Raji (cell line): ENCODE results near the gene FAM187B.

Experiments
- POLR2A ChIP-seq: IDR thresholded peaks from 2 replicates; pipeline ENCODE4 v1.6.1; 2011; ENCODE audit warnings: low read depth, low read length, control low read depth; ENCODE audit not compliant: insufficient read depth

FAM187B gene

DNA sequence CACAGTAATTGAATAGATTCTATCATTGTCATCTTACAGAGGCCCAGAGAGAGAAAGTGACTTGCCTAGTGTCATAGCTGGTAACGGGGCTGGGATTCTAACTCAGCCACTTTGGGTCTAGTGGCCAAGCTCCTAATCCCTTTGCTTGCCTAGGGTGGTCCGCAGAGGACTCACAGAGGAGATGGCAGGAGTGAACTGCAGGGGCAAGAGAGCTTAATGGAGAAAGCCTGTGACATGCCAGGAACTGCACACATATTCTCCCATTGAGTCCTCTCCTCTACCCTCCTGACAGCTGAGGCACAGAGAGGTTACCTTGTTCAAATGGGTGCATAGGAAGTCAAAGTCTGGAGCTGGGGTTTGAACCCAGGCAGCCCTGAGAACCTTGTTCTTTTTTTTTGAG lies 22.9 kb upstream of the FAM187B start:
- TF ChIP-seq POLR2A = no peak

DNA sequence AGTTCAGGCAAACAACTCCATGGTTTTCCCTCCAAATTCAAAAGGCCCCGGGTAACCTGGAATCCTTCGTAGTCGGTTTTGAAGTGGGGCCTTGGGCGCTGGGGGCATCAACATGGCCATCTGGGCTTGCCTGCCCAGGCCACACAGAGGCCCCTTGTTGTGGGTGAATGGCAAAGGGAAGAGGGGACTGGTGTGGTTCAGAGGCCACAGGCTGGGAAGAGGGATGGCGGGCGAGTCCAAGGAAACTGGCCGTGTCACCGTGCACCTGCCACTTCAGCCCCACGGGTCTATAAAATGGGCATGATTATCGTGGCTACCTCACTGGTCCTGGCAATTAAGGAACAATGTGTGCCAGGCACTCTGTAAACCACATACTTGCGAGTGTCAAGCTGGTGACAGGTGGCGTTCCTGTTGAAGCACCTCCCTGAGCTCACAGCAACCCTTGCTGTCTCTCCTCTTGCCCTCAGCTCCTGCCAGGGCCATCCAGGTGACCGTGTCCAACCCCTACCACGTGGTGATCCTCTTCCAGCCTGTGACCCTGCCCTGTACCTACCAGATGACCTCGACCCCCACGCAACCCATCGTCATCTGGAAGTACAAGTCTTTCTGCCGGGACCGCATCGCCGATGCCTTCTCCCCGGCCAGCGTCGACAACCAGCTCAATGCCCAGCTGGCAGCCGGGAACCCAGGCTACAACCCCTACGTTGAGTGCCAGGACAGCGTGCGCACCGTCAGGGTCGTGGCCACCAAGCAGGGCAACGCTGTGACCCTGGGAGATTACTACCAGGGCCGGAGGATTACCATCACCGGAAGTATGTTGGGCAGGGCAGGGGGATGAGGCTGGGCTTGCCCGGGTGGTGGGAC lies 21.5 kb upstream of the FAM187B start:
- TF ChIP-seq POLR2A = no peak

- TF ChIP-seq POLR2A = no peak
Observed at GRCh38 chr19:35249146-35249847, 20.8 kb upstream of the FAM187B start.

DNA sequence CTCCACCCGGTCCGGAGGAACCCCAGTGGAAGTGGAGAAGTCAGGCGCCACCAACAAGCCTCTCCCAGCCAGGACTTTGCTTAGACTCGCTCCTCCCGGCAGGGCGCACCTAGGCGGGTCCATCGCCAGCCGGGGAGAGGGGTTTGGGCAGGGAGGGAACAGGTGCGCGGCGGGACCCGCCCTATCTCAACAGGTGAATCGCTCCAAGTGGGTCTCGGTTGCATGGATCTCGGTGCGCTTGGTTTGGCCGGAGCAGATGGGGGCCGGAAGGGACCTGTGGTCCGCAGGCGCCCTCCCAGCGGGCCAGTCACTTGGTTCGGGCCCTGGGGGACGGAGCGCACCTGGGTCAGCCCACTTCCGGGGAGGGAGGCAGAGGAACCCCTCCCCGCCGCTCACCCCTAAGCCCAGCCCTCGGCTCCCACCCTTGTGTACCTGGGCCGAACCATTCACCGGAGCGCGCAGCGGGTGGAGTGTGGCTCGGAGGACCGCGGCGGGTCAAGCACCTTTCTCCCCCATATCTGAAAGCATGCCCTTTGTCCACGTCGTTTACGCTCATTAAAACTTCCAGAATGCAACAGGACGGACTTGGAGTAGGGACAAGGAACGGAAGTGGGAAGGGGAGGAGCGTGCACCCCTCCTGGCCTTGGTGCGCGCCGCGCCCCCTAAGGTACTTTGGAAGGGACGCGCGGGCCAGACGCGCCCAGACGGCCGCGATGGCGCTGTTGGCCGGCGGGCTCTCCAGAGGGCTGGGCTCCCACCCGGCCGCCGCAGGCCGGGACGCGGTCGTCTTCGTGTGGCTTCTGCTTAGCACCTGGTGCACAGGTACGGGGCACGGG lies 20.0 kb upstream of the FAM187B start, which contains the start of gene LSR:
LSR (plus strand) TSS at position 693 of the 836 bp plus-strand sequence; CDS start at position 714, 21 bp downstream.
- TF ChIP-seq POLR2A = peak; percentile 92

DNA sequence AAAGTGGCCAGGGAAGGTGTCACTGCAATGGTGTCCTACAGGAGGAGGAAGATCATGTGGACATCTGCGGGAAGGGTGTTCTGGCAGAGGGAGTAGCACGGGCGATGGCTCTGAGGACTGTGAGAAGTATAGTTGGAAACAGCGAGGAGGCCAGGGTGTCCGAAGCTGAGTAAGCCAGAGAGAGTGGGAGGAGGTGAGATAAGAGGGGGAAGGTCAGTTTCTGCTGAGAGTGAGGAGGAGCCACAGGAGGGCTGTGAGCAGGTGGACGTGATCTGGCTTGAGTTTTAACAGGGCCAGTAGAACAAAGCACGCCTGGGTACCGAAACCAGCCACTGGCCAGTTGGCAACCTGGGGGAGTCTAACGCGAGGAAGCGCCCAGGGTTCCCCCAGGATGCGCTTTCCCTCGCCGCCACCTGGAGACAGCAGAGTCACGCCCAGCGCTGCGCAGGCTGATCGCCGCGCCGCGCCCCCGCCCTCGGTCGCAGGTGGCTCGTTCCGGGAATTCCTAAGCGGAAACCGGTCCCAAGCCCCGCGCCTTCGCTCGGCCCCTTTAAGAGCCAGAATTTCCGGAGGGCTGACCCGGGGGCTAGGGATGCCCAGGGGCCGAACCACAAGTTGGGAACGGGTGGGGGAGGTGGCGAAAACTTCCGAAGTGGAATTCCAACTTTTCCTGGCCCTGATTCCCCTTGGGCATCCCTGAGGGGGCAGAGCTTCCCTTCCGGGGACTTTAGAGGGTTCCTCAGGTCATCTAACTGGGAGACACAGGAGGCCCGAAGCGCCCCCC lies 19.2 kb upstream of the FAM187B start:
- no peak; the same call in 1 of the 2 replicates for TF ChIP-seq POLR2A

- no peak for TF ChIP-seq POLR2A
Observed at GRCh38 chr19:35246466-35247092, 18.0 kb upstream of the FAM187B start.

DNA sequence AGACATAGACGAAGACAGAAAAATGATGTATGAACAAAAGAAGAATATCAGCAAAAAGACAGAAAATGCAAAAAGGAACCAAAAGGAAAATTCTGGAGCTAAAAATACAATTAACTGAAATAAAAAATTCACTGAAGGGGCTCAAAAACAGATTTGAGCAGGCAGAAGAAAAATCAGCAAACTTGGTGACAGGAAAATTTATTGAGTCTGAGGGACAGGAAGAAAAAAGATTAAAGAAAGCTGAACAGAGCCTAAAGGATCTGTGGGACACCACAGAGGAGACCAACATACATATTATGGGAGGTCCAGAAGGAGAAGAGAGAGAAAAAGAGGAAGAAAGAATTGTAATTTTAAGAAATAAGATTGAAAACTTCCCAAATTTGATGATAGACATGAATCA lies 12.9 kb upstream of the FAM187B start:
- TF ChIP-seq POLR2A = no peak

- TF ChIP-seq POLR2A = no peak
Observed at GRCh38 chr19:35240327-35240726, 11.8 kb upstream of the FAM187B start.

DNA sequence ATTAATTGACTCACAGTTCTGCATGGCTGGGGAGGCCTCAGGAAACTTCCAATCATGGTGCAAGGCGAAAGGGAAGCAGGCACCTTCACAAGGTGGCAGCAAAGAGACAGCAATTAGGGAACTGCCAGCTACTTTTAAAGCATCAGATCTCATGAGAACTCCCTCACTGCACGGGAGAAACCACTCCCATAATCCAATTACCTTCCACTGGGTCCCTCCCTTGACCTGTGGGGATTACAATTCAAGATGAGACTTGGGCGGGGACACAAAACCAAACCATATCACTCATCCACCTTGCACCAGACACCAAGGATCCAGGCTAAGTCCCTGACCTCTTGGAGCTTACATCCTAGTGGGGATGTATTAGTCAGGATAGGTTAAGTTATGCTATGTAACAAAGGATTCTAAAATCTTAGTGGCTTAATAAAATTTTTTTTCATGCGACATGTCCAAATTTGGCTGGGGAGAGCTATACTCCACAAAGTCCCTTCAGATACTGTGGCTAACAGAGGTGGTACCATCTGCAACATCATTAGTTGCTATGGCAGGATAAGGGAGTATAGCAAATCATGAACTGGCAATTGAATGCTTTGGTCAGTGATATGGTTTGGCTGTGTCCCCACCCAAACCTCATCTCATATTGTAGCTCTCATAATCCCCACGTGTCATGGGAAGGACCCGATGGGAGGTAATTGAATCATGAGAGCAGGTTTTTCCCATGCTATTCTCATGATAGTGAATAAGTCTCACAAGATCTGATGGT lies 8.3 kb upstream of the FAM187B start:
- no peak for TF ChIP-seq POLR2A

- TF ChIP-seq POLR2A = no peak
Observed at GRCh38 chr19:35232912-35233311, 4.4 kb upstream of the FAM187B start.

- no peak for TF ChIP-seq POLR2A
Observed at GRCh38 chr19:35231956-35232645, 3.6 kb upstream of the FAM187B start.

- no peak for TF ChIP-seq POLR2A
Observed at GRCh38 chr19:35229601-35230000, 1.1 kb upstream of the FAM187B start.

DNA sequence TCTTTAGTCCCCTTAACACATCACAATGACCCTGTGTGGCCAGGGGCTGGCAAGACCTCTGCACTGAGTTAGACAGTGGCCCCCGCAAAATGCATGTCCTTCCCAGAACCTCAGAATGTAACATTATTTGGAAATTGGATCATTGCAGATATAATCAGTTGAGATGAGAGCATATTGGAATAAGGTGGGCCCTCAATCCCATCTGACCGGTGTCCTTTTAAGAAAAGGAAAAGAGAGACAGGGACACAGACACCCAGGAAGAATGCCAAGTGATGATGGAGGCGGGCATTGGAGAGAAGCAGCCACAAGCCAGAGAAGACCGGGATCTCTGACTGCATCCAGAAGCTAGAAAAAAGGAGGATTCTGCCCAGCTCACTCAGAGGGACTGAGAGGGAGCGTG lies 1.8 kb downstream of the FAM187B start:
- TF ChIP-seq POLR2A = no peak

GRCh38 chr19:35225951-35226350 lies 2.6 kb downstream of the FAM187B start:
- TF ChIP-seq POLR2A = no peak
